Spleen (tissue), 7 donors: ENCODE measurements around the gene PCNX1.
"Not testable (repeated sequence)": the region's sequence is repeated elsewhere in the genome, so short reads cannot be mapped to it uniquely, and the experiment has no call there.

Source experiments
- CTCF ChIP-seq, 11 experiments: fragments of 200-600 bp in 7 of 11; fragments of 450-650 bp in 4 of 11; sonication (generic) in 4 of 11; IDR thresholded peaks in 8 of 11; conservative IDR thresholded peaks in 3 of 11; 1 replicate in 7 of 11; 2 replicates in 4 of 11; pipeline versions ENCODE4 v1.4.0 to v1.8.0; 2016 to 2021; ENCODE audit warnings: antibody characterized with exemption in 11 of 11, inconsistent platforms in 4 of 11, mild to moderate bottlenecking in 1 of 11
- POLR2A ChIP-seq, 3 donors: fragments of 450-650 bp; IDR thresholded peaks; one replicate each; pipeline ENCODE4 v1.5.1; 2017; ENCODE audit warnings: antibody characterized with exemption in 3 of 3, mild to moderate bottlenecking in 1 of 3
- POLR2AphosphoS5 ChIP-seq, 3 donors: sonication (generic); formaldehyde crosslinking; IDR thresholded peaks; one replicate each; pipeline ENCODE4 v1.5.1; 2017; ENCODE audit warnings: antibody characterized with exemption in 3 of 3
- donor health status: DM: no; HTN: no; CAD: no; lungs with moderate emphysema.
- donor health status: DM: no; HTN: no; CAD: no.
- donor health status: DM: no; HTN: no; CAD: no.

- TF ChIP-seq POLR2A (IDR thresholded peaks at IDR 0.05); CTCF (IDR thresholded peaks at IDR 0.05 in 8 of 11, conservative IDR thresholded peaks at IDR 0.05 in 3 of 11); POLR2AphosphoS5 (IDR thresholded peaks at IDR 0.05): not testable (repeated sequence)
Measured at GRCh38 chr14:70942721-70943120, 35.5 kb downstream of the PCNX1 start.
